Colonic mucosa (tissue), 4 donors: ENCODE data around the gene BEND3. TPM values are rescaled to one million over a fixed set of nuclear protein-coding genes. Genes with fewer than 3 reads are reported as not detected.
A peak's percentile ranks its signal among the peaks of the same experiment; 100 is the strongest.

Source experiments
- DNase-seq: peaks from one replicate; pipeline ENCODE4 v3.0.0-alpha.2; 2020
- H3K27ac ChIP-seq: fragments of 200-600 bp; one replicate; pipeline ENCODE4 v1.8.0; 2021
- H3K27me3 ChIP-seq: fragments of 200-600 bp; one replicate; pipeline ENCODE4 v1.8.0; 2021
- H3K36me3 ChIP-seq: fragments of 200-600 bp; one replicate; pipeline ENCODE4 v1.8.0; 2021
- H3K4me1 ChIP-seq: fragments of 200-600 bp; one replicate; pipeline ENCODE4 v1.8.0; 2021; ENCODE audit warnings: mild to moderate bottlenecking
- H3K4me3 ChIP-seq: fragments of 200-600 bp; one replicate; pipeline ENCODE4 v1.8.0; 2021
- H3K9ac ChIP-seq, 2 donors: one replicate each; pipeline ENCODE4 v1.7.0; 2013; ENCODE audit warnings: control low read depth in 2 of 2, low read depth in 2 of 2, low read length in 2 of 2
- H3K9me3 ChIP-seq: fragments of 200-600 bp; one replicate; pipeline ENCODE4 v1.8.0; 2021
- intact Hi-C: fragments of 100-400 bp; cut with DNase I; formaldehyde crosslinking; loops from one replicate; pipeline ENCODE4 v1.14.1; 2022
- total RNA-seq, 2 donors: library from RNA; stranded (reverse); fragmentation: NEBNext Ultra II Directional in 1 of 2; extraction: Animal tissue kit (Norgen Biotek cat#: 25700) in 1 of 2; gene quantifications; one replicate each; pipeline ENCODE4 v1.2.1, GENCODE V29; 2021
- TF ChIP-seq, protein P1 (sequence below): fragments of 200-600 bp; IDR thresholded peaks from one replicate; pipeline ENCODE4 v1.8.0; 2022; ENCODE audit warnings: antibody characterized with exemption, mild to moderate bottlenecking
- donor health status: healthy.
- donor health status: DM: no; HTN: no; CAD: no.
- donor health status: DM: no; HTN: no; CAD: no.

The BEND3 gene
- total RNA-seq, 2 donors from 2014 or later: 4.4 to 11.2 TPM

DNA sequence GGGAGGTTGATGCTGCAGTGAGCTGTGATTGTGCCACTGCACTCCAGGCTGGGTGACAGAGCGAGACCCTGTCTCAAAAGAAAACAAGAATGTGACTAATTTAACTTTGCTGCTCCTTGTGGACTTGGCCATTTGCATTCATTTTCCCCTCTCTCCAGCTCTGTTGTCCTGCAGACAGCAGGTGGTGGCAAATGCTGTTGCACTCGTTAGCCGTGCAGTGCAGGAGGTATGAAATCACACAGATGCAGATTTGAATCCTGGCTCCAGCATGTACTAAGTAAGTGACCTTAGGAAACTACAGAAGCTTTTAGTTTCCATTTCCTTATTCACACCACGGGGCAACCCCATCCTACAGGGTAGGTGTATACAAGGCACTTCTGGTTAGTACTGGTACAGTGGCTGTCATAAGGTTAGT is 9.6 kb upstream of the BEND3 start:
- peak; percentile 26 for DNase-seq
- no peak overlapping the region for H3K4me3 ChIP-seq
- H3K27me3 ChIP-seq: no peaks in the 10 kb centered on the region
- TF ChIP-seq, protein P1, sequence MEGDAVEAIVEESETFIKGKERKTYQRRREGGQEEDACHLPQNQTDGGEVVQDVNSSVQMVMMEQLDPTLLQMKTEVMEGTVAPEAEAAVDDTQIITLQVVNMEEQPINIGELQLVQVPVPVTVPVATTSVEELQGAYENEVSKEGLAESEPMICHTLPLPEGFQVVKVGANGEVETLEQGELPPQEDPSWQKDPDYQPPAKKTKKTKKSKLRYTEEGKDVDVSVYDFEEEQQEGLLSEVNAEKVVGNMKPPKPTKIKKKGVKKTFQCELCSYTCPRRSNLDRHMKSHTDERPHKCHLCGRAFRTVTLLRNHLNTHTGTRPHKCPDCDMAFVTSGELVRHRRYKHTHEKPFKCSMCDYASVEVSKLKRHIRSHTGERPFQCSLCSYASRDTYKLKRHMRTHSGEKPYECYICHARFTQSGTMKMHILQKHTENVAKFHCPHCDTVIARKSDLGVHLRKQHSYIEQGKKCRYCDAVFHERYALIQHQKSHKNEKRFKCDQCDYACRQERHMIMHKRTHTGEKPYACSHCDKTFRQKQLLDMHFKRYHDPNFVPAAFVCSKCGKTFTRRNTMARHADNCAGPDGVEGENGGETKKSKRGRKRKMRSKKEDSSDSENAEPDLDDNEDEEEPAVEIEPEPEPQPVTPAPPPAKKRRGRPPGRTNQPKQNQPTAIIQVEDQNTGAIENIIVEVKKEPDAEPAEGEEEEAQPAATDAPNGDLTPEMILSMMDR: no peak
- intact Hi-C loops: no loop called here
- no peak overlapping the region for H3K9ac ChIP-seq
- no peaks in the 10 kb centered on the region for H3K9me3 ChIP-seq
- no peak overlapping the region for H3K27ac ChIP-seq
- no peaks in the 10 kb centered on the region for H3K36me3 ChIP-seq
- no peaks in the 10 kb centered on the region for H3K4me1 ChIP-seq

DNA sequence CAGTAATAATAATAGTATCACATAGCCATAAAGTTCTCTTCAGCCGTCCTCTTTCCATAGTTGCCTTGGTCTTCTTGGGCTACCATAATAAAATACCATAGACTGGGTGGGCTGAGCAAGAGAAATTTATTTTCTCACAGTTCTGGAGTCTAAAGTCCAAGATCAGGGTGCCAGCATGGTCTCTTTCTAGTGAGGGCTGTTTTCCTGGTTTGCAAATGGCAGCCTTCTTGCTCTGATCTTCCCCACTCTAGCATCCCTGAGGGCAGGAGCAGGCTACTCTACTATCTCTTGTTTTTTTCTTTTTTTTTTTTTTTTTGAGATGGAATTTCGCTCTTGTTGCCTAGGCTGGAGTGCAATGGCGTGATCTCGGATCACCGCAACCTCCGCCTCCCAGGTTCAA is 8.2 kb upstream of the BEND3 start:
- Histone ChIP-seq H3K4me3 (no peak overlapping the region), H3K36me3 (no peaks in the 10 kb centered on the region), H3K4me1 (no peaks in the 10 kb centered on the region), H3K9ac (no peak overlapping the region), H3K9me3 (no peaks in the 10 kb centered on the region), H3K27ac (no peak overlapping the region), H3K27me3 (no peaks in the 10 kb centered on the region)
- no peak for DNase-seq
- TF ChIP-seq, protein P1: no peak
- intact Hi-C loops: no loop called here

DNA sequence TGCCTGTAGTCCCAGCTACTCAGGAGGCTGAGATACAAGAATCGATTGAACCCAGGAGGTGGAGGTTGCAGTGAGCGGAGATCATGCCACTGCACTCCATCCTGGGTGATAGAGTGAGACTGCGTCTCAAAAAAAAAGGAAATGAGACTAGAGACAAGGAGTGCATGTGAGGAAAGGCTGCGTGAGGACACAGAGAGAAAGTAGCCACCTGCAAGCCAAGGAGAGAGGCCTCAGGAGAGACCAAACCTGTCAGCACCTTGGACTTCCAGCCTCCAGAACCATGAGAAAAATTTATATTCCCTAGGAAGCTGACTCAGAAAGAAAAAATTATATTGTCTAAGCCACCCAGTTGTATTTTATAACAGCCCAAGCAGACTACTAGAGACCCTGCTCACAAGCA is 7.4 kb upstream of the BEND3 start:
- TF ChIP-seq, protein P1: no peak
- Histone ChIP-seq H3K27me3 (no peaks in the 10 kb centered on the region), H3K9me3 (no peaks in the 10 kb centered on the region), H3K9ac (no peak overlapping the region), H3K4me1 (no peaks in the 10 kb centered on the region), H3K27ac (no peak overlapping the region), H3K36me3 (no peaks in the 10 kb centered on the region), H3K4me3 (no peak overlapping the region)
- no peak for DNase-seq
- intact Hi-C loops: no loop called here

DNA sequence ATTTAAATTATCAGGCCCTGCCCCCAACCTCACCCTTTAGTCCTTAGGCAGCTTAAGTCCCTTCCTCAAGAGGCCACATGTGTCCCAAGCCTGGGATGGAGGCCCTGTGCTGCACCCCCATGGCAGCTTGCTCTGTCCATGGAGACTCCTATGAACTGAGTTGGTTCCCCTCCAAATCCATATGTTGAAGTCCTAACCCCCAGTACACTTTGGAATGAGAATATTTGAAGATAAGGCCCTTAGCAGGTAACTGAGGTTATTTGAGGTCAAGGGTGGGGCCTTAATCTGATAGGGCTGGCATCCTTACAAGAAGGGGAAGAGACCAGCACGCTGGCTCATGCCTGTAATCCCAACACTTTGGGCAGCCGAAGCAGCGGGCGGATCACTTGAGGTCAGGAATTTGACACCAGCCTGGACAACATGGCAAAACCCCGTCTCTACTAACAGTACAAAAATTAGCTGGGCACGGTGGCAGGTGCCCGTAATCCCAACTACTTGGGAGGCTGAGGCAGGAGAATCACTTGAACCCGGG is 6.7 kb upstream of the BEND3 start:
- intact Hi-C loops: no loop called here
- Histone ChIP-seq H3K9ac (no peak overlapping the region), H3K36me3 (no peaks in the 10 kb centered on the region), H3K27ac (no peak overlapping the region), H3K4me1 (no peaks in the 10 kb centered on the region), H3K4me3 (no peak overlapping the region), H3K9me3 (no peaks in the 10 kb centered on the region), H3K27me3 (no peaks in the 10 kb centered on the region)
- TF ChIP-seq, protein P1: no peak
- no peak for DNase-seq

- H3K9me3 ChIP-seq: no peaks in the 10 kb centered on the region
- H3K36me3 ChIP-seq: no peaks in the 10 kb centered on the region
- TF ChIP-seq, protein P1: no peak
- H3K4me1 ChIP-seq: no peaks in the 10 kb centered on the region
- no peaks in the 10 kb centered on the region for H3K27me3 ChIP-seq
- H3K4me3 ChIP-seq: no peak overlapping the region
- H3K27ac ChIP-seq: no peak overlapping the region
- DNase-seq: no peak
- no peak overlapping the region for H3K9ac ChIP-seq
- intact Hi-C loops: no loop called here
These were observed 6.0 kb upstream of the BEND3 start for GRCh38 chr6:107121266-107121665.
